Neural cell (in vitro differentiated cells): Measurements from ENCODE around the gene CAMK2A. TPM values are rescaled to one million over a fixed set of nuclear protein-coding genes. Genes with fewer than 3 reads are reported as not detected.

ENCODE experiments used
- H2AFZ ChIP-seq: fragments of 200-600, 300-800 bp; sonication (generic), shearing (Covaris generic); 2 replicates; pipeline ENCODE4 v1.6.0; 2014; ENCODE audit warnings: low read depth, mild to moderate bottlenecking, antibody characterized with exemption, low read length, moderate library complexity
- H3F3A ChIP-seq: fragments of 200-600 bp; shearing (Covaris generic); 2 replicates; pipeline ENCODE4 v1.6.1; 2016; ENCODE audit warnings: mild to moderate bottlenecking, moderate library complexity, mixed read lengths, antibody characterized with exemption, low read length; ENCODE audit not compliant: insufficient read depth, poor library complexity, severe bottlenecking
- H3K27ac ChIP-seq: fragments of 200-600, 300-800 bp; sonication (generic), shearing (Covaris generic); 2 replicates; pipeline ENCODE4 v1.5.1; 2014; ENCODE audit warnings: mild to moderate bottlenecking, low read length, moderate library complexity
- H3K27me3 ChIP-seq: fragments of 300-800, 200-600 bp; sonication (generic), shearing (Covaris generic); 2 replicates; pipeline ENCODE4 v1.6.0; 2014; ENCODE audit warnings: mild to moderate bottlenecking, low read depth, low read length, moderate library complexity; ENCODE audit not compliant: insufficient read depth
- H3K36me3 ChIP-seq: fragments of 300-800, 200-600 bp; sonication (generic), shearing (Covaris generic); 2 replicates; pipeline ENCODE4 v1.5.1; 2014; ENCODE audit warnings: mild to moderate bottlenecking, antibody characterized with exemption, low read length, moderate library complexity; ENCODE audit not compliant: insufficient read depth
- H3K4me2 ChIP-seq: fragments of 300-800, 200-600 bp; sonication (generic), shearing (Covaris generic); 2 replicates; pipeline ENCODE4 v1.6.0; 2014; ENCODE audit warnings: mild to moderate bottlenecking, low read length
- H3K4me3 ChIP-seq: fragments of 300-800, 200-600 bp; sonication (generic), shearing (Covaris generic); 2 replicates; pipeline ENCODE4 v1.5.1; 2014; ENCODE audit warnings: mild to moderate bottlenecking, low read length, moderate library complexity
- H3K79me2 ChIP-seq: fragments of 200-600 bp; shearing (Covaris generic); replicated peaks from 2 replicates; pipeline ENCODE4 v1.6.0; 2014; ENCODE audit warnings: mild to moderate bottlenecking, low read length, moderate library complexity; ENCODE audit not compliant: insufficient read depth
- H3K9ac ChIP-seq: fragments of 300-800, 200-600 bp; sonication (generic), shearing (Covaris generic); 2 replicates; pipeline ENCODE4 v1.6.1; 2016; ENCODE audit warnings: mild to moderate bottlenecking, low read length, mixed read lengths
- H3K9me2 ChIP-seq: fragments of 200-600 bp; shearing (Covaris generic); 2 replicates; pipeline ENCODE4 v1.6.1; 2016; ENCODE audit warnings: mild to moderate bottlenecking, low read length, mixed read lengths; ENCODE audit not compliant: insufficient read depth
- H3K9me3 ChIP-seq: fragments of 200-600, 300-800 bp; sonication (generic), shearing (Covaris generic); 2 replicates; pipeline ENCODE4 v1.6.1; 2016; ENCODE audit warnings: mild to moderate bottlenecking, mixed run types, low read length, moderate library complexity, mixed read lengths
- H4K20me1 ChIP-seq: fragments of 200-600 bp; shearing (Covaris generic); 2 replicates; pipeline ENCODE4 v1.6.1; 2016; ENCODE audit warnings: mild to moderate bottlenecking, mixed run types; ENCODE audit not compliant: insufficient read depth
- EP300 ChIP-seq: fragments of 450-650 bp; conservative IDR thresholded peaks from 2 replicates; pipeline ENCODE4 v1.6.1; 2014; ENCODE audit warnings: antibody characterized with exemption, mild to moderate bottlenecking, moderate library complexity; ENCODE audit not compliant: poor library complexity, severe bottlenecking
- EZH2 ChIP-seq: fragments of 200-600, 300-800 bp; shearing (Covaris generic), sonication (generic); IDR thresholded peaks from 2 replicates; pipeline ENCODE4 v1.6.1; 2014; ENCODE audit warnings: antibody characterized with exemption, low read length, borderline replicate concordance, mild to moderate bottlenecking; ENCODE audit not compliant: insufficient read depth, poor library complexity, severe bottlenecking
- MXI1 ChIP-seq: fragments of 450-650 bp; conservative IDR thresholded peaks from 2 replicates; pipeline ENCODE4 v1.6.1; 2014; ENCODE audit warnings: antibody characterized with exemption, mild to moderate bottlenecking; ENCODE audit not compliant: poor library complexity, severe bottlenecking
- POLR2AphosphoS5 ChIP-seq: IDR thresholded peaks from 2 replicates; pipeline ENCODE4 v1.6.1; 2012
- RAD21 ChIP-seq: fragments of 450-650 bp; conservative IDR thresholded peaks from 2 replicates; pipeline ENCODE4 v1.6.1; 2014; ENCODE audit warnings: antibody characterized with exemption, mild to moderate bottlenecking, moderate library complexity
- SMC3 ChIP-seq: fragments of 450-650 bp; conservative IDR thresholded peaks from 2 replicates; pipeline ENCODE4 v1.6.1; 2014; ENCODE audit warnings: antibody characterized with exemption, mild to moderate bottlenecking, moderate library complexity; ENCODE audit not compliant: poor library complexity
- TAF1 ChIP-seq: IDR thresholded peaks from 2 replicates; pipeline ENCODE4 v1.6.1; 2012; ENCODE audit warnings: low read depth
- polyA plus RNA-seq: library from polyadenylated mRNA; depleted of rRNA; stranded (reverse); fragments of >200 nt; gene quantifications from 2 replicates; pipeline ENCODE4 v1.2.3, GENCODE V29; 2014
- TF ChIP-seq, protein P1 (sequence below): IDR thresholded peaks from 2 replicates; pipeline ENCODE4 v1.6.1; 2012; ENCODE audit warnings: borderline replicate concordance
- TF ChIP-seq, protein P2 (sequence below): fragments of 450-650 bp; IDR thresholded peaks from 2 replicates; pipeline ENCODE4 v1.5.1; 2014; ENCODE audit warnings: antibody characterized with exemption, mild to moderate bottlenecking, moderate library complexity; ENCODE audit not compliant: poor library complexity, severe bottlenecking

CAMK2A gene
- polyA plus RNA-seq, 1 donor from 2014 or later = 61.7 TPM

DNA sequence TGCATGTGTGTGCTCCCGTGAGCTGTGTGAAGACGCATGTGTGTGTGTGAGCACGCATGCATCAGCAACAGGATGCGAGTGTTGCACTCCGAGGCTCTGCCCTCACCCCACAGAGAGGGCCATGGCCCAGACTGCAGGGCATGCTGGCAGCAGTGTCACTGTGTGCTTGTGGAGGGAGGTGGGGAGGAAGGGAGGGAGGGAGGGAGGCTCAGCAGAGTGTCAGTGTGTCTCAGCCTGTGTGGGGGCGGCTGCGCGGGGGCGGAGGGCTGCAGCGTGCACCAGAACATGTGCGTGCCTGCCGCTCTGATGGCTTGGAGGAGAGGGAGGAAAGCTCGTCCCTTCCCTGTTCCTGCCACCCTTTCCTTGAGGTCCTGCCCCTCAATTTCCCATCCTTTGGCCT is 5.3 kb downstream of the CAMK2A start:
- no peak overlapping the region for H3K9ac ChIP-seq
- no peaks in the 10 kb centered on the region for H3F3A ChIP-seq
- H3K4me3 ChIP-seq = no peak overlapping the region
- peaks cover 46% of the 10 kb centered on the region for H3K79me2 ChIP-seq
- H3K9me2 ChIP-seq = no peaks in the 10 kb centered on the region
- no peak overlapping the region for H3K27ac ChIP-seq
- no peak overlapping the region for H2AFZ ChIP-seq
- H3K4me2 ChIP-seq = no peak overlapping the region
- no peaks in the 10 kb centered on the region for H3K27me3 ChIP-seq
- peaks cover 4% of the 10 kb centered on the region for H4K20me1 ChIP-seq
- no peaks in the 10 kb centered on the region for H3K36me3 ChIP-seq
- TF ChIP-seq POLR2AphosphoS5 (no peak), MXI1 (no peak), EZH2 (no peak), TAF1 (no peak), SMC3 (no peak), RAD21 (no peak), EP300 (no peak)
- TF ChIP-seq, protein P1, sequence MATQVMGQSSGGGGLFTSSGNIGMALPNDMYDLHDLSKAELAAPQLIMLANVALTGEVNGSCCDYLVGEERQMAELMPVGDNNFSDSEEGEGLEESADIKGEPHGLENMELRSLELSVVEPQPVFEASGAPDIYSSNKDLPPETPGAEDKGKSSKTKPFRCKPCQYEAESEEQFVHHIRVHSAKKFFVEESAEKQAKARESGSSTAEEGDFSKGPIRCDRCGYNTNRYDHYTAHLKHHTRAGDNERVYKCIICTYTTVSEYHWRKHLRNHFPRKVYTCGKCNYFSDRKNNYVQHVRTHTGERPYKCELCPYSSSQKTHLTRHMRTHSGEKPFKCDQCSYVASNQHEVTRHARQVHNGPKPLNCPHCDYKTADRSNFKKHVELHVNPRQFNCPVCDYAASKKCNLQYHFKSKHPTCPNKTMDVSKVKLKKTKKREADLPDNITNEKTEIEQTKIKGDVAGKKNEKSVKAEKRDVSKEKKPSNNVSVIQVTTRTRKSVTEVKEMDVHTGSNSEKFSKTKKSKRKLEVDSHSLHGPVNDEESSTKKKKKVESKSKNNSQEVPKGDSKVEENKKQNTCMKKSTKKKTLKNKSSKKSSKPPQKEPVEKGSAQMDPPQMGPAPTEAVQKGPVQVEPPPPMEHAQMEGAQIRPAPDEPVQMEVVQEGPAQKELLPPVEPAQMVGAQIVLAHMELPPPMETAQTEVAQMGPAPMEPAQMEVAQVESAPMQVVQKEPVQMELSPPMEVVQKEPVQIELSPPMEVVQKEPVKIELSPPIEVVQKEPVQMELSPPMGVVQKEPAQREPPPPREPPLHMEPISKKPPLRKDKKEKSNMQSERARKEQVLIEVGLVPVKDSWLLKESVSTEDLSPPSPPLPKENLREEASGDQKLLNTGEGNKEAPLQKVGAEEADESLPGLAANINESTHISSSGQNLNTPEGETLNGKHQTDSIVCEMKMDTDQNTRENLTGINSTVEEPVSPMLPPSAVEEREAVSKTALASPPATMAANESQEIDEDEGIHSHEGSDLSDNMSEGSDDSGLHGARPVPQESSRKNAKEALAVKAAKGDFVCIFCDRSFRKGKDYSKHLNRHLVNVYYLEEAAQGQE = no peak
- TF ChIP-seq, protein P2, sequence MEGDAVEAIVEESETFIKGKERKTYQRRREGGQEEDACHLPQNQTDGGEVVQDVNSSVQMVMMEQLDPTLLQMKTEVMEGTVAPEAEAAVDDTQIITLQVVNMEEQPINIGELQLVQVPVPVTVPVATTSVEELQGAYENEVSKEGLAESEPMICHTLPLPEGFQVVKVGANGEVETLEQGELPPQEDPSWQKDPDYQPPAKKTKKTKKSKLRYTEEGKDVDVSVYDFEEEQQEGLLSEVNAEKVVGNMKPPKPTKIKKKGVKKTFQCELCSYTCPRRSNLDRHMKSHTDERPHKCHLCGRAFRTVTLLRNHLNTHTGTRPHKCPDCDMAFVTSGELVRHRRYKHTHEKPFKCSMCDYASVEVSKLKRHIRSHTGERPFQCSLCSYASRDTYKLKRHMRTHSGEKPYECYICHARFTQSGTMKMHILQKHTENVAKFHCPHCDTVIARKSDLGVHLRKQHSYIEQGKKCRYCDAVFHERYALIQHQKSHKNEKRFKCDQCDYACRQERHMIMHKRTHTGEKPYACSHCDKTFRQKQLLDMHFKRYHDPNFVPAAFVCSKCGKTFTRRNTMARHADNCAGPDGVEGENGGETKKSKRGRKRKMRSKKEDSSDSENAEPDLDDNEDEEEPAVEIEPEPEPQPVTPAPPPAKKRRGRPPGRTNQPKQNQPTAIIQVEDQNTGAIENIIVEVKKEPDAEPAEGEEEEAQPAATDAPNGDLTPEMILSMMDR = no peak
- no peaks in the 10 kb centered on the region for H3K9me3 ChIP-seq

DNA sequence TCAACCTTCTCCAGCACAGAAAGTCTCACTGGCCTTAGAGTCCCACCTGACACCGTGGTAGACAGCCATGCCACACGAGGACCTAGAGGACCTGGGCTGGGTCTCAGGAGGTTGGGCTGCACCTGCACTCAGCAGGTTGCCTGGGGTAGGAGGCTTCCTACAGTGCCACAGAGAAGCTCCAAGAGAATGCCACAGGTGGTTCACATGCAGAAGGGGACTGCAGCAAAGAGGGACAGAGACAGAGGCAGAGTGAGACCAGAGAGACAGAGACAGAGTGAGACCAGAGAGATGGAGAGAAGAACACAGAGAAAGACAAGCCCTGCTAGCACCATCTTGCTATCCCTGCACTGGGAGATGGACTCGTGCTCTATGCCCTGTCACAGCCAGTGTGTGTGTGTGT is 5.7 kb downstream of the CAMK2A start:
- H3K4me3 ChIP-seq = no peak overlapping the region
- H3K9ac ChIP-seq = no peak overlapping the region
- TF ChIP-seq EP300 (no peak), POLR2AphosphoS5 (no peak), TAF1 (no peak), SMC3 (no peak), EZH2 (no peak), RAD21 (no peak), MXI1 (no peak)
- TF ChIP-seq, protein P1 = no peak
- TF ChIP-seq, protein P2 = no peak

More for the DNA sequence above, 5.7 kb downstream of the CAMK2A start:
- Histone ChIP-seq H2AFZ (no peak overlapping the region), H3K27ac (no peak overlapping the region), H4K20me1 (peaks cover 4% of the 10 kb centered on the region), H3K9me3 (no peaks in the 10 kb centered on the region), H3K9me2 (no peaks in the 10 kb centered on the region), H3K79me2 (peaks cover 42% of the 10 kb centered on the region), H3F3A (no peaks in the 10 kb centered on the region), H3K4me2 (no peak overlapping the region), H3K36me3 (no peaks in the 10 kb centered on the region), H3K27me3 (no peaks in the 10 kb centered on the region)
